CD1c-positive myeloid dendritic cell (primary cell): Measurements from ENCODE around the gene MGST3.
"Not testable (repeated sequence)": the region's sequence is repeated elsewhere in the genome, so short reads cannot be mapped to it uniquely, and the experiment has no call there.

Source experiments
- DNase-seq: peaks from one replicate; pipeline ENCODE4 v3.0.0-alpha.2; 2016; ENCODE audit errors: extremely low spot score

MGST3 gene

GRCh38 chr1:165630629-165631341, at the start of gene MGST3:
MGST3 (plus strand) TSS chr1:165631234; CDS start chr1:165649848, 18,614 bp downstream.
- DNase-seq: peak; percentile 99

GRCh38 chr1:165581926-165582325, 49.1 kb upstream of the MGST3 start:
- no peak for DNase-seq

GRCh38 chr1:165586398-165586797, 44.6 kb upstream of the MGST3 start:
- no peak for DNase-seq

- DNase-seq: not testable (repeated sequence)
These were observed 39.6 kb upstream of the MGST3 start for GRCh38 chr1:165591391-165591790.

GRCh38 chr1:165592945-165593823, 37.9 kb upstream of the MGST3 start:
- DNase-seq: peak; percentile 90

GRCh38 chr1:165595246-165595938, 35.6 kb upstream of the MGST3 start:
- DNase-seq: no peak

GRCh38 chr1:165597883-165598675, 33.0 kb upstream of the MGST3 start:
- DNase-seq: peak; percentile 99

- DNase-seq: no peak
These were observed 32.4 kb upstream of the MGST3 start for GRCh38 chr1:165598676-165599059.

- DNase-seq: peak; percentile 57
These were observed 30.2 kb upstream of the MGST3 start for GRCh38 chr1:165600793-165601192.

- no peak for DNase-seq
These were observed 27.2 kb upstream of the MGST3 start for GRCh38 chr1:165603810-165604209.

- DNase-seq: no peak
These were observed 25.8 kb upstream of the MGST3 start for GRCh38 chr1:165605246-165605645.

- DNase-seq: not testable (repeated sequence)
These were observed 24.4 kb upstream of the MGST3 start for GRCh38 chr1:165606676-165607075.

GRCh38 chr1:165610866-165611265, 20.2 kb upstream of the MGST3 start:
- no peak for DNase-seq

GRCh38 chr1:165612062-165612461, 19.0 kb upstream of the MGST3 start:
- DNase-seq: no peak

GRCh38 chr1:165616054-165616612, 14.9 kb upstream of the MGST3 start:
- no peak for DNase-seq

GRCh38 chr1:165616987-165617546, 14.0 kb upstream of the MGST3 start:
- DNase-seq: no peak

- DNase-seq: no peak
These were observed 11.3 kb upstream of the MGST3 start for GRCh38 chr1:165619647-165620151.

GRCh38 chr1:165623624-165624023, 7.4 kb upstream of the MGST3 start:
- DNase-seq: no peak

- no peak for DNase-seq
These were observed 6.6 kb upstream of the MGST3 start for GRCh38 chr1:165624441-165624840.

- DNase-seq: no peak
These were observed 2.7 kb upstream of the MGST3 start for GRCh38 chr1:165628147-165628822.
